ENCODE measurements around the gene USP54. TPM values are rescaled to one million over a fixed set of nuclear protein-coding genes. Genes with fewer than 3 reads are reported as not detected.

USP54 gene
- total RNA-seq, 6 experiments from 2014 or later, result 1.5 to 5.7 (median 3.6) TPM

DNA sequence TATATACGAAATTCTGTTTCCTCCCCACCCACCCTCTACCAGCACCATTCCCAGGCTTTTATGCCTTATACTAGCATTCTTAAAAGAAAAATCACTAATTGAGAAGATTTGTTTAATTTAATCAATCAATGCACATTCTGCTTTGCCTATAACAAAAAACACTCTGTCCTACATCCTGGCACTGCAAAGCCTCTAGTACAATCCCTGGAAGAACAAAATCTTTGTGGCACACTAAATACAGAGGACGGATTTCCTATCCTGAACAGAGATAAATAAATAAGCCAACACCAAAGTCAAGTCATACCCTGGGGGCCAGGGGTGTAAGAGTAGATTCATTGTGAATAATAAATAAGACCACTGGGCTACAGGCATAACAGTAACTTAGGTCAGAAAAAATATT is 34.3 kb downstream of the USP54 start:
- Histone ChIP-seq H3K36me3 (no peaks in the 10 kb centered on the region), H3K4me3 (no peak overlapping the region), H3K4me1 (no peaks in the 10 kb centered on the region), H3K27ac (no peak overlapping the region), H3K27me3 (no peaks in the 10 kb centered on the region), H3K9me3 (no peaks in the 10 kb centered on the region)
- intact Hi-C loops (cut with DNase I), result no loop called here
- no peak for ATAC-seq
- TF ChIP-seq POLR2A (IDR thresholded peaks at IDR 0.05), result no peak
- TF ChIP-seq, protein P1, sequence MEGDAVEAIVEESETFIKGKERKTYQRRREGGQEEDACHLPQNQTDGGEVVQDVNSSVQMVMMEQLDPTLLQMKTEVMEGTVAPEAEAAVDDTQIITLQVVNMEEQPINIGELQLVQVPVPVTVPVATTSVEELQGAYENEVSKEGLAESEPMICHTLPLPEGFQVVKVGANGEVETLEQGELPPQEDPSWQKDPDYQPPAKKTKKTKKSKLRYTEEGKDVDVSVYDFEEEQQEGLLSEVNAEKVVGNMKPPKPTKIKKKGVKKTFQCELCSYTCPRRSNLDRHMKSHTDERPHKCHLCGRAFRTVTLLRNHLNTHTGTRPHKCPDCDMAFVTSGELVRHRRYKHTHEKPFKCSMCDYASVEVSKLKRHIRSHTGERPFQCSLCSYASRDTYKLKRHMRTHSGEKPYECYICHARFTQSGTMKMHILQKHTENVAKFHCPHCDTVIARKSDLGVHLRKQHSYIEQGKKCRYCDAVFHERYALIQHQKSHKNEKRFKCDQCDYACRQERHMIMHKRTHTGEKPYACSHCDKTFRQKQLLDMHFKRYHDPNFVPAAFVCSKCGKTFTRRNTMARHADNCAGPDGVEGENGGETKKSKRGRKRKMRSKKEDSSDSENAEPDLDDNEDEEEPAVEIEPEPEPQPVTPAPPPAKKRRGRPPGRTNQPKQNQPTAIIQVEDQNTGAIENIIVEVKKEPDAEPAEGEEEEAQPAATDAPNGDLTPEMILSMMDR (IDR thresholded peaks at IDR 0.05), result no peak
- WGBS (ENCODE audit: insufficient coverage, low coverage, low lambda C conversion rate, missing lambda C conversion rate), result 92% methylated on average over 2 of the region's 2 CpGs
- no peak for DNase-seq

- Histone ChIP-seq H3K27me3 (no peaks in the 10 kb centered on the region), H3K27ac (no peak overlapping the region), H3K9me3 (no peaks in the 10 kb centered on the region), H3K4me1 (no peaks in the 10 kb centered on the region), H3K4me3 (no peak overlapping the region), H3K36me3 (no peaks in the 10 kb centered on the region)
- intact Hi-C loops (cut with DNase I), result no loop called here
- ATAC-seq, result no peak
- no peak for TF ChIP-seq POLR2A (IDR thresholded peaks at IDR 0.05)
- TF ChIP-seq, protein P1 (IDR thresholded peaks at IDR 0.05), result no peak
- DNase-seq, result no peak
These were observed 36.4 kb downstream of the USP54 start for GRCh38 chr10:73554721-73555120.

DNA sequence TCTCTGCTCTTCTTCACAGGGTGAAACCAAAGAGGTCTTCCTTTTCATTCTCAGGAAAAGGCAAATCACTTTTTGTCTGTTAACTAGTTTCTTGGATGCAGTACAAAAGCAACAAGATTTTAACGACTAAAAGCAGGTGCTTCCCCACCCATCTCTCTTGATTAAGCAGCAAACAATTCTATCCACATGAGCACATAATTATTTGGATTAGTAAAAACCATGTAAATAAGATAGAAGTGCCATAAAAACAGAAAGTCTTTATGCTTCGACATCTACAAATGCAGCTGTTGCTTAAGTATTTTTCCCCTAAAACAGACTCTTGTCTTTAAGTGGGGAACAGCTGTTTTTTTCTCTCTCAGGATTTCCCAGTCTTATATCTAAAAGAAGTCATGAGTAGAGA is 37.4 kb downstream of the USP54 start:
- Histone ChIP-seq H3K4me1 (no peaks in the 10 kb centered on the region), H3K36me3 (no peaks in the 10 kb centered on the region), H3K27me3 (no peaks in the 10 kb centered on the region), H3K9me3 (no peaks in the 10 kb centered on the region), H3K4me3 (no peak overlapping the region), H3K27ac (no peak overlapping the region)
- 57% methylated on average over 2 of the region's 2 CpGs for WGBS (ENCODE audit: insufficient coverage, low coverage, low lambda C conversion rate, missing lambda C conversion rate)
- ATAC-seq (no peak), DNase-seq (no peak)
- no peak for TF ChIP-seq POLR2A (IDR thresholded peaks at IDR 0.05)
- TF ChIP-seq, protein P1 (IDR thresholded peaks at IDR 0.05), result no peak
- intact Hi-C loops (cut with DNase I), result no loop called here

- intact Hi-C loops (cut with DNase I), result no loop called here
- TF ChIP-seq, protein P1 (IDR thresholded peaks at IDR 0.05), result no peak
- TF ChIP-seq POLR2A (IDR thresholded peaks at IDR 0.05), result no peak
- no peaks in the 10 kb centered on the region for H3K27me3 ChIP-seq
- no peaks in the 10 kb centered on the region for H3K9me3 ChIP-seq
- DNase-seq (no peak), ATAC-seq (no peak)
- no peaks in the 10 kb centered on the region for H3K4me1 ChIP-seq
- no peaks in the 10 kb centered on the region for H3K36me3 ChIP-seq
- 75% methylated on average over 2 of the region's 3 CpGs for WGBS (ENCODE audit: insufficient coverage, low coverage, low lambda C conversion rate, missing lambda C conversion rate)
- H3K27ac ChIP-seq, result no peak overlapping the region
- H3K4me3 ChIP-seq, result no peak overlapping the region
These were observed 38.1 kb downstream of the USP54 start for GRCh38 chr10:73552819-73553715.

Measured in right lobe of liver (tissue), 6 donors.